ENCODE data around the gene LINGO3. TPM values are rescaled to one million over a fixed set of nuclear protein-coding genes. Genes with fewer than 3 reads are reported as not detected.
"Not testable (repeated sequence)": the region's sequence is repeated elsewhere in the genome, so short reads cannot be mapped to it uniquely, and the experiment has no call there.

LINGO3 gene
- total RNA-seq, 2 experiments from 2014 or later: 0.33 to 0.39 TPM

DNA sequence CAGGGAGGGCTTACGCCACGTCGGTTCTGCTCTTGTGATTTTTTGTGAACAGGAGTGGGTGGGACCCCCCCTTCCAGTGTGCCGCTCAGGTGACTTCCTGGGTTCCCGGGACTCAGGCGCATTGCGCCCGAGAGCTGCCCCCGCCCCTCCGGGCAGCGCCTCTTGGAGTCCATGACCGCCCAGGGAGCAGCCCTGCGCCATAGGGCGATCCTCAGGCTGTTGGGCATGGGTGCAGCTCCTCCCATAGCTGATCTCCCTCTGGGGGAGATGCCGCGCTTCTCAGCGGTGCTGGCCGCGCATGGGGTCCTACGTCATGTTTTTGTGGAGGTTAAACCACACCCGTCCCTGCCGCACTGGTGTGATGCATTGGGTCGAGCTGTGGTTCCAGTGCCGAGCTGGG, 44.2 kb upstream of the LINGO3 start:
- Mint-ChIP-seq H3K9me3 (no peaks in the 10 kb centered on the region), H3K36me3 (ENCODE audit: low read depth) (no peaks in the 10 kb centered on the region), H3K27ac (no peak overlapping the region), H3K27me3 (no peaks in the 10 kb centered on the region), H3K4me3 (no peak overlapping the region), H3K4me1 (ENCODE audit: low read depth) (no peaks in the 10 kb centered on the region)
- DNase-seq (no peak), ATAC-seq (ENCODE audit: poor library complexity) (no peak)
- H3K4me1 ChIP-seq (ENCODE audit: insufficient read depth, low read length): no peaks in the 10 kb centered on the region
- H3K36me3 ChIP-seq (ENCODE audit: insufficient read depth, low read length): peaks cover 20% of the 10 kb centered on the region
- no peaks in the 10 kb centered on the region for H3K9me3 ChIP-seq (ENCODE audit: control insufficient read depth in 1 of 2, insufficient read depth in 1 of 2, low read length in 2 of 2)
- CTCF ChIA-PET: no interaction called here
- TF ChIP-seq, protein P1, sequence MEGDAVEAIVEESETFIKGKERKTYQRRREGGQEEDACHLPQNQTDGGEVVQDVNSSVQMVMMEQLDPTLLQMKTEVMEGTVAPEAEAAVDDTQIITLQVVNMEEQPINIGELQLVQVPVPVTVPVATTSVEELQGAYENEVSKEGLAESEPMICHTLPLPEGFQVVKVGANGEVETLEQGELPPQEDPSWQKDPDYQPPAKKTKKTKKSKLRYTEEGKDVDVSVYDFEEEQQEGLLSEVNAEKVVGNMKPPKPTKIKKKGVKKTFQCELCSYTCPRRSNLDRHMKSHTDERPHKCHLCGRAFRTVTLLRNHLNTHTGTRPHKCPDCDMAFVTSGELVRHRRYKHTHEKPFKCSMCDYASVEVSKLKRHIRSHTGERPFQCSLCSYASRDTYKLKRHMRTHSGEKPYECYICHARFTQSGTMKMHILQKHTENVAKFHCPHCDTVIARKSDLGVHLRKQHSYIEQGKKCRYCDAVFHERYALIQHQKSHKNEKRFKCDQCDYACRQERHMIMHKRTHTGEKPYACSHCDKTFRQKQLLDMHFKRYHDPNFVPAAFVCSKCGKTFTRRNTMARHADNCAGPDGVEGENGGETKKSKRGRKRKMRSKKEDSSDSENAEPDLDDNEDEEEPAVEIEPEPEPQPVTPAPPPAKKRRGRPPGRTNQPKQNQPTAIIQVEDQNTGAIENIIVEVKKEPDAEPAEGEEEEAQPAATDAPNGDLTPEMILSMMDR (IDR thresholded peaks at IDR 0.05): no peak
- H3K4me3 ChIP-seq (ENCODE audit: low read length): no peak overlapping the region
- no peaks in the 10 kb centered on the region for H3K27me3 ChIP-seq (ENCODE audit: control insufficient read depth in 1 of 2, insufficient read depth in 2 of 2, low read length in 2 of 2)
- intact Hi-C loops (cut with DNase I, micrococcal nuclease): no loop called here
- H3K27ac ChIP-seq (ENCODE audit: low read depth in 1 of 2, low read length in 2 of 2): no peak overlapping the region
- POLR2A ChIA-PET: no interaction called here

DNA sequence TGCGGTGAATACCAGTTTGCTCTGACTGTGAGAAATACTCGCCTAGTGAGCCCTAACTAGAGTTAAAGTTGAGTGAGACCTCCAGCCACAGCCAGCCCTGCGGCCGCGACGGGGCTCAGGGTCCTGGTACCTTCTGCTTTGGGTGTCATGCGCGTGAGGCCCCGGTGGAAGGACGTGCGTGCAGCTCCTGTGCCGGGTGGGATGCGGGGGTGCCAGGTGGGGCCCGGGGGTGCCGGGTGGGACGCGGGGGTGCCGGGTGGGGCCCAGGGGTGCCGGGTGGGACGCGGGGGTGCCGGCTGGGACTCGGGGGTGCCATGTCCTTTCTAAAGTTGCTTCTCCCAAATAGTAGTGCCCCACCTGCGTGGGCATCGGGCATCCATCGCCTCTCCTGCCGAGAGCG, 43.6 kb upstream of the LINGO3 start:
- H3K36me3 Mint-ChIP-seq (ENCODE audit: low read depth): no peaks in the 10 kb centered on the region
- no peak overlapping the region for H3K4me3 Mint-ChIP-seq
- Histone ChIP-seq H3K27me3 (ENCODE audit: control insufficient read depth in 1 of 2, insufficient read depth in 2 of 2, low read length in 2 of 2) (no peaks in the 10 kb centered on the region), H3K4me1 (ENCODE audit: insufficient read depth, low read length) (no peaks in the 10 kb centered on the region), H3K27ac (ENCODE audit: low read depth in 1 of 2, low read length in 2 of 2) (no peak overlapping the region), H3K4me3 (ENCODE audit: low read length) (no peak overlapping the region), H3K9me3 (ENCODE audit: control insufficient read depth in 1 of 2, insufficient read depth in 1 of 2, low read length in 2 of 2) (no peaks in the 10 kb centered on the region), H3K36me3 (ENCODE audit: insufficient read depth, low read length) (peaks cover 20% of the 10 kb centered on the region)
- no peak for ATAC-seq (ENCODE audit: poor library complexity)
- intact Hi-C loops (cut with DNase I, micrococcal nuclease): no loop called here
- no peaks in the 10 kb centered on the region for H3K27me3 Mint-ChIP-seq
- TF ChIP-seq, protein P1 (IDR thresholded peaks at IDR 0.05): no peak
- CTCF ChIA-PET: no interaction called here
- no peak for DNase-seq
- no peaks in the 10 kb centered on the region for H3K4me1 Mint-ChIP-seq (ENCODE audit: low read depth)
- no peaks in the 10 kb centered on the region for H3K9me3 Mint-ChIP-seq
- no peak overlapping the region for H3K27ac Mint-ChIP-seq
- POLR2A ChIA-PET: no interaction called here

DNA sequence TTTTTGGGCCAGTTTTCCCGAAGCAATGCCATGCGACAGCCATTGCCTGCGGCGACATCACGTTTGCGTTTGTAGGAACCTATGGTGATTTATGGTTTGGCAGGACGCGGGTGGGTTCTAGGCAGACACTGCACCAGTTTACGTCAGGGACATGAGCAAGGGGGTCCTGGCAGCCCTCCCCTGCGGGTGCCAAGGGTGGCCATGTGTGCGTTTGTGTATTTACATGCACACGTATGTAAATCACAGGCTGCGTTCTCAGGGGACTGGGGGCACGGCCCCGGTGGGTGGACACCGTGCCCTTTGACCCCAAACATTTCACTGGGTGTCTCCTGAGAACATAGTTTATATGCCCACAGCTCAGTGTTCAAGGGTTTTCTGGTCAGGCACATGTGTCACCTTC, 42.7 kb upstream of the LINGO3 start:
- Mint-ChIP-seq H3K4me3 (no peak overlapping the region), H3K9me3 (no peaks in the 10 kb centered on the region)
- ATAC-seq (ENCODE audit: poor library complexity): no peak

DNA sequence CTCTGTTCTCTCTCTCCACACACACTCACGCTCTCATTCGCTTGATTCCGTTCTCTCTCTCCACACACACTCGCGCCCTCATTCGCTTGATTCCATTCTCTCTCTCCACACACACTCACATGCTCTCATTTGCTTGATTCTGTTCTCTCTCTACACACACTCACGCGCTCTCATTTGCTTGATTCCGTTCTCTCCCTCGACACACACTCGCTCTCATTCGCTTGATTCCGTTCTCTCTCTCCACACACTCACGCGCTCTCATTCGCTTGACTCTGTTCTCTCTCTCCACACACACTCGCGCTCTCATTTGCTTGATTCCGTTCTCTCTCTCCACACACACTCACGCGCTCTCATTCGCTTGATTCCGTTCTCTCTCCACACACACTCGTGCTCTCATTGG, 41.9 kb upstream of the LINGO3 start:
- ATAC-seq (ENCODE audit: poor library complexity); POLR2A ChIA-PET; H3K27ac Mint-ChIP-seq; H3K9me3 Mint-ChIP-seq; H3K4me3 ChIP-seq (ENCODE audit: low read length); H3K27me3 ChIP-seq (ENCODE audit: control insufficient read depth in 1 of 2, insufficient read depth in 2 of 2, low read length in 2 of 2); H3K9me3 ChIP-seq (ENCODE audit: control insufficient read depth in 1 of 2, insufficient read depth in 1 of 2, low read length in 2 of 2); intact Hi-C loops (cut with DNase I, micrococcal nuclease); H3K4me3 Mint-ChIP-seq; H3K27me3 Mint-ChIP-seq; CTCF ChIA-PET; H3K4me1 ChIP-seq (ENCODE audit: insufficient read depth, low read length); DNase-seq; H3K36me3 Mint-ChIP-seq (ENCODE audit: low read depth); H3K4me1 Mint-ChIP-seq (ENCODE audit: low read depth); H3K27ac ChIP-seq (ENCODE audit: low read depth in 1 of 2, low read length in 2 of 2): not testable (repeated sequence)
- peaks cover 23% of the 10 kb centered on the region for H3K36me3 ChIP-seq (ENCODE audit: insufficient read depth, low read length)

More for the DNA sequence above, 42.7 kb upstream of the LINGO3 start:
- ChIA-PET POLR2A (no interaction called here), CTCF (no interaction called here)
- Mint-ChIP-seq H3K27ac (no peak overlapping the region), H3K27me3 (no peaks in the 10 kb centered on the region), H3K36me3 (ENCODE audit: low read depth) (peaks cover 4% of the 10 kb centered on the region), H3K4me1 (ENCODE audit: low read depth) (no peaks in the 10 kb centered on the region)
- intact Hi-C loops (cut with DNase I, micrococcal nuclease): no loop called here
- TF ChIP-seq, protein P1 (IDR thresholded peaks at IDR 0.05): no peak
- Histone ChIP-seq H3K9me3 (ENCODE audit: control insufficient read depth in 1 of 2, insufficient read depth in 1 of 2, low read length in 2 of 2) (no peaks in the 10 kb centered on the region), H3K4me3 (ENCODE audit: low read length) (no peak overlapping the region), H3K27me3 (ENCODE audit: control insufficient read depth in 1 of 2, insufficient read depth in 2 of 2, low read length in 2 of 2) (no peaks in the 10 kb centered on the region), H3K27ac (ENCODE audit: low read depth in 1 of 2, low read length in 2 of 2) (no peak overlapping the region), H3K36me3 (ENCODE audit: insufficient read depth, low read length) (peaks cover 20% of the 10 kb centered on the region), H3K4me1 (ENCODE audit: insufficient read depth, low read length) (no peaks in the 10 kb centered on the region)
- DNase-seq: no peak
